HTR-8/SVneo (cell line): ENCODE measurements around the gene ADORA1.

ENCODE experiments used
- DNase-seq: peaks from one replicate; pipeline ENCODE4 v3.0.0; 2011; ENCODE audit warnings: low spot score, mixed read lengths; ENCODE audit not compliant: insufficient read length
- FAIRE-seq: peaks from 2 replicates; lab custom pipeline; 2011; peaks lifted over from hg19 to GRCh38; lab: Jason Lieb, UNC

Gene ADORA1

GRCh38 chr1:203180611-203181330 is 53.2 kb downstream of the ADORA1 start:
- no peak for FAIRE-seq
- DNase-seq = no peak

- FAIRE-seq (no peak), DNase-seq (no peak)
These were observed 54.3 kb downstream of the ADORA1 start for GRCh38 chr1:203181586-203182386.

GRCh38 chr1:203182387-203182953 is 54.9 kb downstream of the ADORA1 start:
- DNase-seq (no peak), FAIRE-seq (no peak)

GRCh38 chr1:203183828-203184227 is 56.3 kb downstream of the ADORA1 start:
- DNase-seq (no peak), FAIRE-seq (no peak)

- DNase-seq (no peak), FAIRE-seq (no peak)
These were observed 56.9 kb downstream of the ADORA1 start for GRCh38 chr1:203184467-203184866.

- no peak for FAIRE-seq
- no peak for DNase-seq
These were observed 57.5 kb downstream of the ADORA1 start for GRCh38 chr1:203185061-203185461.

- FAIRE-seq = no peak
- no peak for DNase-seq
These were observed 58.1 kb downstream of the ADORA1 start for GRCh38 chr1:203185585-203185984.

GRCh38 chr1:203186091-203186445 is 58.5 kb downstream of the ADORA1 start:
- DNase-seq (no peak), FAIRE-seq (no peak)

- FAIRE-seq = no peak
- no peak for DNase-seq
These were observed 59.1 kb downstream of the ADORA1 start, which contains the start of gene CHI3L1 for GRCh38 chr1:203186446-203187303. CHI3L1 (minus strand) TSS chr1:203186704; CDS start chr1:203186623, 81 bp downstream.

- FAIRE-seq (no peak), DNase-seq (no peak)
These were observed 59.8 kb downstream of the ADORA1 start for GRCh38 chr1:203187304-203187685.

GRCh38 chr1:203187689-203188264 is 60.3 kb downstream of the ADORA1 start:
- FAIRE-seq (no peak), DNase-seq (no peak)

- DNase-seq (no peak), FAIRE-seq (no peak)
These were observed 61.2 kb downstream of the ADORA1 start for GRCh38 chr1:203188686-203189232.

- FAIRE-seq (no peak), DNase-seq (no peak)
These were observed 62.4 kb downstream of the ADORA1 start for GRCh38 chr1:203189951-203190352.

- DNase-seq = no peak
- no peak for FAIRE-seq
These were observed 63.4 kb downstream of the ADORA1 start for GRCh38 chr1:203190949-203191348.

GRCh38 chr1:203196371-203196770 is 68.8 kb downstream of the ADORA1 start:
- DNase-seq (no peak), FAIRE-seq (no peak)

GRCh38 chr1:203197625-203198024 is 70.1 kb downstream of the ADORA1 start:
- DNase-seq = peak; percentile 81
- FAIRE-seq = peak; percentile 40

GRCh38 chr1:203199002-203199401 is 71.5 kb downstream of the ADORA1 start:
- FAIRE-seq = no peak
- DNase-seq = no peak

- no peak for FAIRE-seq
These were observed 71.9 kb downstream of the ADORA1 start for GRCh38 chr1:203199481-203199815.

GRCh38 chr1:203199816-203200571 is 72.5 kb downstream of the ADORA1 start:
- DNase-seq (no peak), FAIRE-seq (no peak)

More at GRCh38 chr1:203199481-203199815, 71.9 kb downstream of the ADORA1 start:
- no peak for DNase-seq
